HTR-8/SVneo (cell line): Measurements from ENCODE around the gene YPEL4.
"Not testable (repeated sequence)": the region's sequence is repeated elsewhere in the genome, so short reads cannot be mapped to it uniquely, and the experiment has no call there.

Experiments used
- DNase-seq: peaks from one replicate; pipeline ENCODE4 v3.0.0; 2011; ENCODE audit warnings: low spot score, mixed read lengths; ENCODE audit not compliant: insufficient read length
- FAIRE-seq: peaks from 2 replicates; lab custom pipeline; 2011; peaks lifted over from hg19 to GRCh38; lab: Jason Lieb, UNC

Gene YPEL4

GRCh38 chr11:57652230-57652629 lies 2.5 kb upstream of the YPEL4 start:
- not testable (repeated sequence) for FAIRE-seq, DNase-seq

GRCh38 chr11:57651408-57651807 lies 1.7 kb upstream of the YPEL4 start:
- DNase-seq (no peak), FAIRE-seq (no peak)

GRCh38 chr11:57650739-57651090 lies 1.0 kb upstream of the YPEL4 start:
- DNase-seq: no peak
- FAIRE-seq: no peak

- no peak for FAIRE-seq
- DNase-seq: no peak
Measured at GRCh38 chr11:57648801-57649735, 644 bp downstream of the YPEL4 start.

- FAIRE-seq (no peak), DNase-seq (no peak)
Measured at GRCh38 chr11:57647960-57648800, 1.5 kb downstream of the YPEL4 start.

GRCh38 chr11:57647372-57647771 lies 2.3 kb downstream of the YPEL4 start:
- FAIRE-seq: no peak
- DNase-seq: no peak

- FAIRE-seq (peak; percentile 55), DNase-seq (no peak)
Measured at GRCh38 chr11:57646799-57647303, 2.9 kb downstream of the YPEL4 start.

GRCh38 chr11:57646194-57646798 lies 3.4 kb downstream of the YPEL4 start:
- no peak for FAIRE-seq
- no peak for DNase-seq

GRCh38 chr11:57645689-57646085 lies 4.0 kb downstream of the YPEL4 start:
- FAIRE-seq (no peak), DNase-seq (no peak)

- FAIRE-seq: peak; percentile 42
Measured at GRCh38 chr11:57644748-57645688, 4.7 kb downstream of the YPEL4 start.

GRCh38 chr11:57643802-57644201 lies 5.9 kb downstream of the YPEL4 start:
- FAIRE-seq (no peak), DNase-seq (no peak)

More at GRCh38 chr11:57644748-57645688, 4.7 kb downstream of the YPEL4 start:
- peak; percentile 73 for DNase-seq

- DNase-seq (peak; percentile 60), FAIRE-seq (peak; percentile 52)
Measured at GRCh38 chr11:57641011-57641807, 8.5 kb downstream of the YPEL4 start.

GRCh38 chr11:57640068-57640800 lies 9.5 kb downstream of the YPEL4 start:
- DNase-seq: no peak
- FAIRE-seq: no peak

- peak; percentile 16 for FAIRE-seq
- DNase-seq: peak; percentile 52
Measured at GRCh38 chr11:57639321-57640067, 10.2 kb downstream of the YPEL4 start.

- FAIRE-seq: peak; percentile 75
- no peak for DNase-seq
Measured at GRCh38 chr11:57638811-57639320, 10.8 kb downstream of the YPEL4 start.

GRCh38 chr11:57638005-57638781 lies 11.5 kb downstream of the YPEL4 start:
- FAIRE-seq: peak; percentile 75
- DNase-seq: peak; percentile 97
